ENCODE results near the gene TRAF5. TPM values are rescaled to one million over a fixed set of nuclear protein-coding genes. Genes with fewer than 3 reads are reported as not detected.

Gene TRAF5
- total RNA-seq, 4 donors from 2014 or later, result 1.5 to 3.9 (median 1.8) TPM

- WGBS, 2 donors, result 90 to 91% methylated on average over 4 of the region's 4 CpGs
- intact Hi-C loops (cut with DNase I; ENCODE audit: low total_unique reads), result no loop called here
- H3K4me3 ChIP-seq (ENCODE audit: low read depth, poor library complexity, severe bottlenecking), result no peak overlapping the region
- no peak for DNase-seq (ENCODE audit: low spot score in 2 of 2)
- TF ChIP-seq POLR2A (IDR thresholded peaks at IDR 0.05) (no peak), CTCF (IDR thresholded peaks at IDR 0.05) (no peak)
Measured at GRCh38 chr1:211372463-211372862, 45.8 kb downstream of the TRAF5 start.

GRCh38 chr1:211375146-211375818 lies 48.6 kb downstream of the TRAF5 start:
- H3K4me3 ChIP-seq (ENCODE audit: low read depth, poor library complexity, severe bottlenecking), result no peak overlapping the region
- no peak for TF ChIP-seq CTCF (IDR thresholded peaks at IDR 0.05)
- TF ChIP-seq POLR2A (IDR thresholded peaks at IDR 0.05), result no peak
- intact Hi-C loops (cut with DNase I; ENCODE audit: low total_unique reads), result no loop called here
- no peak for DNase-seq (ENCODE audit: low spot score in 2 of 2)
- WGBS, 2 donors, result 57 to 64% methylated on average over 5 of the region's 5 CpGs

- no peak for DNase-seq (ENCODE audit: low spot score in 2 of 2)
- intact Hi-C loops (cut with DNase I; ENCODE audit: low total_unique reads), result no loop called here
- WGBS, 2 donors, result 47 to 93% methylated on average over 2 of the region's 2 CpGs
- no peak overlapping the region for H3K4me3 ChIP-seq (ENCODE audit: low read depth, poor library complexity, severe bottlenecking)
- TF ChIP-seq CTCF (IDR thresholded peaks at IDR 0.05) (no peak), POLR2A (IDR thresholded peaks at IDR 0.05) (no peak)
Measured at GRCh38 chr1:211375949-211376348, 49.3 kb downstream of the TRAF5 start.

- DNase-seq (ENCODE audit: low spot score in 2 of 2), result no peak
- 77 to 82% methylated on average over 4 of the region's 4 CpGs for WGBS, 2 donors
- intact Hi-C loops (cut with DNase I; ENCODE audit: low total_unique reads), result no loop called here
- TF ChIP-seq CTCF (IDR thresholded peaks at IDR 0.05) (no peak), POLR2A (IDR thresholded peaks at IDR 0.05) (no peak)
- no peak overlapping the region for H3K4me3 ChIP-seq (ENCODE audit: low read depth, poor library complexity, severe bottlenecking)
Measured at GRCh38 chr1:211376807-211377470, 50.3 kb downstream of the TRAF5 start.

GRCh38 chr1:211377539-211378450 lies 51.2 kb downstream of the TRAF5 start:
- no peak for TF ChIP-seq CTCF (IDR thresholded peaks at IDR 0.05)
- no peak for TF ChIP-seq POLR2A (IDR thresholded peaks at IDR 0.05)
- WGBS, 2 donors, result 47 to 48% methylated on average over 4 of the region's 4 CpGs
- H3K4me3 ChIP-seq (ENCODE audit: low read depth, poor library complexity, severe bottlenecking), result no peak overlapping the region
- DNase-seq (ENCODE audit: low spot score in 2 of 2), result no peak
- intact Hi-C loops (cut with DNase I; ENCODE audit: low total_unique reads), result no loop called here
